Daoy (cell line): ENCODE data around the gene RAB17. TPM values are rescaled to one million over a fixed set of nuclear protein-coding genes. Genes with fewer than 3 reads are reported as not detected.
"Not testable (repeated sequence)": the region's sequence is repeated elsewhere in the genome, so short reads cannot be mapped to it uniquely, and the experiment has no call there.

ENCODE experiments used
- DNase-seq: peaks from one replicate; pipeline ENCODE4 v3.0.0-alpha.2; 2015; ENCODE audit warnings: low read depth
- total RNA-seq: library from RNA; depleted of rRNA; stranded (reverse); fragments of >200 nt; shearing (Covaris generic); gene quantifications from 2 replicates; pipeline ENCODE4 v1.2.3, GENCODE V29; 2014

The RAB17 gene
- total RNA-seq, 1 experiment from 2014 or later, result 0.40 TPM

GRCh38 chr2:237599465-237600110 is 9.1 kb upstream of the RAB17 start:
- DNase-seq, result no peak

- no peak for DNase-seq
Observed at GRCh38 chr2:237598468-237599208, 8.1 kb upstream of the RAB17 start.

- DNase-seq, result no peak
Observed at GRCh38 chr2:237597196-237598145, 6.9 kb upstream of the RAB17 start.

GRCh38 chr2:237596520-237597195 is 6.1 kb upstream of the RAB17 start:
- no peak for DNase-seq

- DNase-seq, result not testable (repeated sequence)
Observed at GRCh38 chr2:237595829-237596519, 5.4 kb upstream of the RAB17 start.

GRCh38 chr2:237594514-237594871 is 4.0 kb upstream of the RAB17 start:
- no peak for DNase-seq

GRCh38 chr2:237593596-237594320 is 3.2 kb upstream of the RAB17 start:
- DNase-seq, result no peak

GRCh38 chr2:237593036-237593435 is 2.5 kb upstream of the RAB17 start:
- DNase-seq, result no peak

- DNase-seq, result no peak
Observed at GRCh38 chr2:237592425-237592980, 2.0 kb upstream of the RAB17 start.

- DNase-seq, result peak; percentile 32
Observed at GRCh38 chr2:237591141-237591881, 777 bp upstream of the RAB17 start.

GRCh38 chr2:237588044-237588696 is 2.4 kb downstream of the RAB17 start:
- DNase-seq, result no peak

GRCh38 chr2:237585590-237586221 is 4.8 kb downstream of the RAB17 start:
- no peak for DNase-seq

GRCh38 chr2:237583385-237584295 is 6.9 kb downstream of the RAB17 start:
- DNase-seq, result no peak

GRCh38 chr2:237581751-237582746 is 8.5 kb downstream of the RAB17 start:
- peak; percentile 54 for DNase-seq

- DNase-seq, result no peak
Observed at GRCh38 chr2:237581326-237581725, 9.2 kb downstream of the RAB17 start.
